AG20443 (cell line): ENCODE measurements around the gene OSBP2.
"Not testable (repeated sequence)": the region's sequence is repeated elsewhere in the genome, so short reads cannot be mapped to it uniquely, and the experiment has no call there.

ENCODE experiments used
- DNase-seq: peaks from one replicate; pipeline ENCODE4 v3.0.0; 2012; ENCODE audit warnings: low spot score, mixed read lengths

OSBP2 gene

GRCh38 chr22:30676565-30676964 lies 18.1 kb upstream of the OSBP2 start:
- not testable (repeated sequence) for DNase-seq

GRCh38 chr22:30679895-30680690 lies 14.6 kb upstream of the OSBP2 start:
- DNase-seq: not testable (repeated sequence)

- DNase-seq: no peak
Measured at GRCh38 chr22:30680991-30681770, 13.5 kb upstream of the OSBP2 start.

- no peak for DNase-seq
Measured at GRCh38 chr22:30681831-30682230, 12.8 kb upstream of the OSBP2 start.

- DNase-seq: no peak
Measured at GRCh38 chr22:30685178-30685577, 9.5 kb upstream of the OSBP2 start.

- DNase-seq: no peak
Measured at GRCh38 chr22:30687358-30687757, 7.3 kb upstream of the OSBP2 start.

- no peak for DNase-seq
Measured at GRCh38 chr22:30689622-30690021, 5.1 kb upstream of the OSBP2 start.

- DNase-seq: no peak
Measured at GRCh38 chr22:30691204-30691603, 3.5 kb upstream of the OSBP2 start.

GRCh38 chr22:30694171-30694639 lies 469 bp upstream of the OSBP2 start:
- DNase-seq: peak; percentile 41

GRCh38 chr22:30695351-30695851 lies 727 bp downstream of the OSBP2 start:
- no peak for DNase-seq

GRCh38 chr22:30695871-30696655 lies 1.4 kb downstream of the OSBP2 start:
- DNase-seq: no peak

GRCh38 chr22:30697975-30698374 lies 3.3 kb downstream of the OSBP2 start:
- no peak for DNase-seq

- DNase-seq: peak; percentile 59
Measured at GRCh38 chr22:30701872-30702271, 7.2 kb downstream of the OSBP2 start.

GRCh38 chr22:30702856-30703255 lies 8.2 kb downstream of the OSBP2 start:
- DNase-seq: no peak

GRCh38 chr22:30704978-30705377 lies 10.3 kb downstream of the OSBP2 start:
- DNase-seq: no peak

- DNase-seq: peak; percentile 89
Measured at GRCh38 chr22:30705710-30706651, 11.3 kb downstream of the OSBP2 start.

GRCh38 chr22:30709980-30710379 lies 15.3 kb downstream of the OSBP2 start:
- DNase-seq: not testable (repeated sequence)

GRCh38 chr22:30712094-30712493 lies 17.4 kb downstream of the OSBP2 start:
- no peak for DNase-seq

GRCh38 chr22:30714062-30714461 lies 19.4 kb downstream of the OSBP2 start:
- DNase-seq: no peak

- DNase-seq: peak; percentile 74
Measured at GRCh38 chr22:30717331-30717921, 22.8 kb downstream of the OSBP2 start.

GRCh38 chr22:30717952-30718351 lies 23.3 kb downstream of the OSBP2 start:
- no peak for DNase-seq
